DND-41 (cell line): ENCODE measurements around the gene DOCK4.

Experiments
- CTCF ChIP-seq: IDR thresholded peaks from 2 replicates; pipeline ENCODE4 v1.5.1; 2012; ENCODE audit warnings: borderline replicate concordance, low read length, moderate library complexity, mild to moderate bottlenecking; ENCODE audit not compliant: poor library complexity, severe bottlenecking; ENCODE audit errors: extremely low read depth
- EZH2 ChIP-seq: IDR thresholded peaks from 3 replicates; pipeline ENCODE4 v1.6.1; 2012; ENCODE audit warnings: borderline replicate concordance, low read depth, mild to moderate bottlenecking, moderate library complexity, low read length, inconsistent platforms; ENCODE audit not compliant: severe bottlenecking

- TF ChIP-seq CTCF (no peak), EZH2 (no peak)
Measured at GRCh38 chr7:111740942-111741341, 465.3 kb downstream of the DOCK4 start.
